Keratinocyte (primary cell): Measurements from ENCODE around the gene PTRH1. TPM values are rescaled to one million over a fixed set of nuclear protein-coding genes. Genes with fewer than 3 reads are reported as not detected.

ENCODE experiments used
- DNase-seq: peaks from one replicate; pipeline ENCODE4 v3.0.0-alpha.2; 2011; ENCODE audit warnings: low read depth, missing footprints, low spot score
- FAIRE-seq: peaks from 2 replicates; lab custom pipeline; 2011; peaks lifted over from hg19 to GRCh38; lab: Jason Lieb, UNC
- H2AFZ ChIP-seq: 2 replicates; pipeline ENCODE4 v1.6.0; 2012; ENCODE audit warnings: low read length, control low read depth, inconsistent platforms; ENCODE audit not compliant: control insufficient read depth
- H3K27ac ChIP-seq: 2 replicates; pipeline ENCODE4 v1.5.1; 2011; ENCODE audit warnings: low read length; ENCODE audit not compliant: control insufficient read depth, insufficient read depth
- H3K27me3 ChIP-seq: 3 replicates; pipeline ENCODE4 v1.6.0; 2011; ENCODE audit warnings: low read length; ENCODE audit not compliant: control insufficient read depth, insufficient read depth; ENCODE audit errors: extremely low read depth
- H3K36me3 ChIP-seq, 2 experiments: 2 replicates in 1 of 2; 3 replicates in 1 of 2; pipeline ENCODE4 v1.5.1; 2011; ENCODE audit warnings: low read length in 2 of 2, mild to moderate bottlenecking in 1 of 2; ENCODE audit not compliant: control insufficient read depth in 2 of 2, insufficient read depth in 2 of 2; ENCODE audit errors: extremely low read depth in 1 of 2
- H3K4me1 ChIP-seq: 3 replicates; pipeline ENCODE4 v1.5.1; 2011; ENCODE audit warnings: low read length; ENCODE audit not compliant: control insufficient read depth, insufficient read depth; ENCODE audit errors: extremely low read depth
- H3K4me2 ChIP-seq: 3 replicates; pipeline ENCODE4 v1.6.0; 2011; ENCODE audit warnings: low read depth, low read length; ENCODE audit not compliant: control insufficient read depth, insufficient read depth; ENCODE audit errors: extremely low read depth
- H3K4me3 ChIP-seq, 3 experiments: fragments of 200-600 bp in 1 of 3; sonication (generic) in 1 of 3; 2 replicates in 2 of 3; 3 replicates in 1 of 3; pipeline ENCODE4 v1.5.1; 2011 to 2016; ENCODE audit warnings: low read length in 3 of 3, mild to moderate bottlenecking in 3 of 3, control low read depth in 2 of 3, inconsistent platforms in 1 of 3, low read depth in 1 of 3, mixed read lengths in 1 of 3, mixed run types in 1 of 3, moderate library complexity in 1 of 3; ENCODE audit not compliant: control insufficient read depth in 2 of 3, insufficient read depth in 2 of 3; ENCODE audit errors: extremely low read depth in 1 of 3
- H3K79me2 ChIP-seq: 2 replicates; pipeline ENCODE4 v1.6.0; 2012; ENCODE audit warnings: low read length; ENCODE audit not compliant: control insufficient read depth, insufficient read depth
- H3K9ac ChIP-seq: 3 replicates; pipeline ENCODE4 v1.6.0; 2011; ENCODE audit warnings: low read length; ENCODE audit not compliant: control insufficient read depth, insufficient read depth; ENCODE audit errors: extremely low read depth
- H3K9me1 ChIP-seq: 3 replicates; pipeline ENCODE4 v1.6.0; 2011; ENCODE audit warnings: low read length; ENCODE audit not compliant: control insufficient read depth, insufficient read depth; ENCODE audit errors: extremely low read depth
- H3K9me3 ChIP-seq: 2 replicates; pipeline ENCODE4 v1.5.1; 2012; ENCODE audit warnings: low read depth, low read length; ENCODE audit not compliant: control insufficient read depth
- H4K20me1 ChIP-seq: 3 replicates; pipeline ENCODE4 v1.6.0; 2011; ENCODE audit warnings: low read length; ENCODE audit not compliant: control insufficient read depth, insufficient read depth; ENCODE audit errors: extremely low read depth
- EZH2 ChIP-seq: IDR thresholded peaks from one replicate; pipeline ENCODE4 v1.6.1; 2012; ENCODE audit warnings: inconsistent platforms, mild to moderate bottlenecking, low read length, moderate library complexity
- dilution Hi-C: fragments of 300-500 bp; cut with MboI; formaldehyde crosslinking; loops from one replicate; pipeline ENCODE4 v1.7.0; 2020; ENCODE audit warnings: low sequenced_read_pairs; ENCODE audit not compliant: extremely low pct_ligation_motif_present
- polyA plus RNA-seq, 5 experiments: library from polyadenylated mRNA; depleted of rRNA in 3 of 5; stranded (reverse) in 3 of 5; stranded (forward) in 1 of 5; unstranded in 1 of 5; fragments of >200 nt; gene quantifications; 1 replicate in 1 of 5; 2 replicates in 3 of 5; 3 replicates in 1 of 5; pipeline versions ENCODE4 v1.2.1 to v1.2.3, GENCODE V29; 2011 to 2012; ENCODE audit warnings: missing spikeins in 2 of 5, low read depth in 1 of 5, low replicate concordance in 1 of 5
- TF ChIP-seq, protein P1 (sequence below), 3 experiments: IDR thresholded peaks in 1 of 3; conservative IDR thresholded peaks in 1 of 3; optimal IDR thresholded peaks in 1 of 3; 2 replicates in 2 of 3; 3 replicates in 1 of 3; pipeline versions ENCODE3 to v1.5.1; 2011; ENCODE audit warnings: low read length in 3 of 3, mild to moderate bottlenecking in 3 of 3, moderate library complexity in 2 of 3, control low read depth in 1 of 3, inconsistent platforms in 1 of 3; ENCODE audit not compliant: insufficient read depth in 2 of 3; ENCODE audit errors: extremely low read depth in 1 of 3

The PTRH1 gene
- polyA plus RNA-seq, 1 donor (not counting 4 experiments of a cell fraction or from before 2014, with no cell fraction given): 14.3 TPM

DNA sequence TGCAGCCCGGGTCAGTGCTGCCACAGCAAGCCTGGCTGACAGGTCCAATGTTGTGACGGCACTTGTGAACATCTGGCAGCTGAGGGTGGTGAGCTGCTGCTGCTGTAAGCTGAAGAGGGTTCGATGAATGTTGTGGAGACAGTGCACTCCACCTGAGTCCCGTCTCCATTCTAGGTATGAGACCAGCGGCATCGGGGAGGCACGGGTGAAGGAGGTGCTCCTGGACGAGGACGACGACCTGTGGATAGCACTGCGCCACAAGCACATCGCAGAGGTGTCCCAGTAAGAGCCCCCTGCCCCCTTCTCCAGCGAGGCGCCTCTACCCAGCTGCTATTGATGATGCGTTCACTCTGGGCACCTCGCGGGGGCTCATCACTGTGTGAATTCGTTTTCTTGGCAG is 47.6 kb downstream of the PTRH1 start:
- dilution Hi-C loops: no loop called here
- peaks cover 21 to 36% of the 10 kb centered on the region in 2 experiments for H3K36me3 ChIP-seq

DNA sequence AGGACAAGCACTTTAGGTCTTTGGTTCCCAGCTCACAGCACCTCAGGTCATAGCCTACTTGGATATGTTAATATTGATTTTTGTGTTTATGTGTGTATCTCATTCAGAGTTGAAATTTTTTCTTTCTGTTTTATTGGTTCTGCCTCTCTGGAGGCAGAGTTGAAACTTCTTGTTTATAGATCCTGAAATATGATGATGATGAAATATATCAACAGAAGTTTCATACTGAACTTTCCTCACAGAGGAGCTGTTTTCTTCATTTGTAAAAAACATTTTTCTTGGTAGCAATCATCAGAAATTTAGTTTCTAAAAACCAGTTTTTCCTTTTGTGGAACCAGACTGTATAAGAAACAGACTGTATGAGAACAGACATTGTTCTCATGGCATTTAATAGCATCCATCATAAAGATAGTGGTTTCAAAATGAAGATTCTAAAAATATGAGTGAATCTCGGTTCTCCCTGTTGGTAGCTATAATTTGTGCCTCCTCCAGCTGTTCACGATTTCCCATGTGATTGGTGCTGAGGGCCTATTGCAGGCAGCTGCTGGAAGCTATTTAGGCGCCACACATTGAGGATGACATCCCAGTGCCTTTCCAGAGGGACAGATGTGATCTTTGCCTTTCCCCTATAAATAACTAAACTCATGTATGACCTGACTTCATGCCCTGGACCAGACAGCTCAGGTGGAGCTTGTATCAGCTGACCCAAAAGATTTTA is 48.2 kb downstream of the PTRH1 start:
- FAIRE-seq (no peak), DNase-seq (no peak)
- Histone ChIP-seq H3K27me3 (no peaks in the 10 kb centered on the region), H3K36me3 (peaks cover 20 to 35% of the 10 kb centered on the region in 2 experiments), H3K79me2 (no peaks in the 10 kb centered on the region), H3K4me1 (no peaks in the 10 kb centered on the region), H3K4me2 (no peak overlapping the region), H3K9me1 (no peaks in the 10 kb centered on the region), H3K9me3 (no peaks in the 10 kb centered on the region), H4K20me1 (no peaks in the 10 kb centered on the region), H3K9ac (no peak overlapping the region), H2AFZ (no peak overlapping the region), H3K27ac (no peak overlapping the region), H3K4me3 (no peak overlapping the region)
- TF ChIP-seq, protein P1, sequence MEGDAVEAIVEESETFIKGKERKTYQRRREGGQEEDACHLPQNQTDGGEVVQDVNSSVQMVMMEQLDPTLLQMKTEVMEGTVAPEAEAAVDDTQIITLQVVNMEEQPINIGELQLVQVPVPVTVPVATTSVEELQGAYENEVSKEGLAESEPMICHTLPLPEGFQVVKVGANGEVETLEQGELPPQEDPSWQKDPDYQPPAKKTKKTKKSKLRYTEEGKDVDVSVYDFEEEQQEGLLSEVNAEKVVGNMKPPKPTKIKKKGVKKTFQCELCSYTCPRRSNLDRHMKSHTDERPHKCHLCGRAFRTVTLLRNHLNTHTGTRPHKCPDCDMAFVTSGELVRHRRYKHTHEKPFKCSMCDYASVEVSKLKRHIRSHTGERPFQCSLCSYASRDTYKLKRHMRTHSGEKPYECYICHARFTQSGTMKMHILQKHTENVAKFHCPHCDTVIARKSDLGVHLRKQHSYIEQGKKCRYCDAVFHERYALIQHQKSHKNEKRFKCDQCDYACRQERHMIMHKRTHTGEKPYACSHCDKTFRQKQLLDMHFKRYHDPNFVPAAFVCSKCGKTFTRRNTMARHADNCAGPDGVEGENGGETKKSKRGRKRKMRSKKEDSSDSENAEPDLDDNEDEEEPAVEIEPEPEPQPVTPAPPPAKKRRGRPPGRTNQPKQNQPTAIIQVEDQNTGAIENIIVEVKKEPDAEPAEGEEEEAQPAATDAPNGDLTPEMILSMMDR (optimal IDR thresholded peaks at IDR 0.05 in 1 of 3, IDR thresholded peaks at IDR 0.05 in 1 of 3, conservative IDR thresholded peaks at IDR 0.05 in 1 of 3; ENCODE audit: extremely low read depth in 1 of 3, insufficient read depth in 2 of 3, low read length in 3 of 3): no peak
- no peak for TF ChIP-seq EZH2
- dilution Hi-C loops: no loop called here

More for the DNA sequence above, 47.6 kb downstream of the PTRH1 start:
- H3K27ac ChIP-seq: no peak overlapping the region
- FAIRE-seq (no peak), DNase-seq (no peak)
- H3K9ac ChIP-seq: no peak overlapping the region
- no peak overlapping the region for H2AFZ ChIP-seq
- no peaks in the 10 kb centered on the region for H3K27me3 ChIP-seq
- H3K9me1 ChIP-seq: no peaks in the 10 kb centered on the region
- H3K4me1 ChIP-seq: no peaks in the 10 kb centered on the region
- no peak overlapping the region for H3K4me2 ChIP-seq
- no peaks in the 10 kb centered on the region for H4K20me1 ChIP-seq
- H3K79me2 ChIP-seq: no peaks in the 10 kb centered on the region
- TF ChIP-seq, protein P1 (optimal IDR thresholded peaks at IDR 0.05 in 1 of 3, IDR thresholded peaks at IDR 0.05 in 1 of 3, conservative IDR thresholded peaks at IDR 0.05 in 1 of 3; ENCODE audit: extremely low read depth in 1 of 3, insufficient read depth in 2 of 3, low read length in 3 of 3): no peak
- no peak for TF ChIP-seq EZH2
- H3K4me3 ChIP-seq: no peak overlapping the region
- no peaks in the 10 kb centered on the region for H3K9me3 ChIP-seq
